Spleen (tissue), 11 donors: Measurements from ENCODE around the gene HOXC12. TPM values are rescaled to one million over a fixed set of nuclear protein-coding genes. Genes with fewer than 3 reads are reported as not detected.
A peak's percentile ranks its signal among the peaks of the same experiment; 100 is the strongest.

Experiments
- DNase-seq: peaks from one replicate; pipeline ENCODE4 v3.0.0-alpha.2; 2020
- H3K27ac ChIP-seq, 8 donors: fragments of 200-600 bp; sonication (generic) in 7 of 8; 1 replicate in 4 of 8; 2 replicates in 4 of 8; pipeline versions ENCODE4 v1.5.0 to v1.8.0; 2016 to 2021; ENCODE audit warnings: inconsistent platforms in 4 of 8, mild to moderate bottlenecking in 4 of 8, moderate library complexity in 1 of 8
- H3K27me3 ChIP-seq, 7 donors: fragments of 200-600 bp; sonication (generic) in 6 of 7; replicated peaks in 1 of 7; 1 replicate in 4 of 7; 2 replicates in 3 of 7; pipeline versions ENCODE4 v1.5.0 to v1.8.0; 2016 to 2021; ENCODE audit warnings: inconsistent platforms in 3 of 7, mild to moderate bottlenecking in 1 of 7
- H3K36me3 ChIP-seq, 6 donors: fragments of 200-600 bp; sonication (generic) in 5 of 6; 1 replicate in 4 of 6; 2 replicates in 2 of 6; pipeline versions ENCODE4 v1.5.0 to v1.8.0; 2016 to 2021; ENCODE audit warnings: inconsistent platforms in 2 of 6
- H3K4me1 ChIP-seq, 6 donors: fragments of 200-600 bp; sonication (generic) in 5 of 6; 1 replicate in 3 of 6; 2 replicates in 3 of 6; pipeline versions ENCODE4 v1.5.0 to v1.8.0; 2016 to 2021; ENCODE audit warnings: inconsistent platforms in 3 of 6
- H3K4me3 ChIP-seq, 8 donors: fragments of 200-600 bp; sonication (generic) in 7 of 8; 1 replicate in 4 of 8; 2 replicates in 4 of 8; pipeline versions ENCODE4 v1.5.0 to v1.8.0; 2016 to 2021; ENCODE audit warnings: inconsistent platforms in 4 of 8, mild to moderate bottlenecking in 4 of 8, moderate library complexity in 2 of 8
- H3K9me3 ChIP-seq, 8 donors: fragments of 200-600 bp; sonication (generic) in 7 of 8; 1 replicate in 4 of 8; 2 replicates in 4 of 8; pipeline versions ENCODE4 v1.5.0 to v1.8.0; 2016 to 2021; ENCODE audit warnings: inconsistent platforms in 4 of 8
- CTCF ChIP-seq, 11 experiments: fragments of 200-600 bp in 7 of 11; fragments of 450-650 bp in 4 of 11; sonication (generic) in 4 of 11; IDR thresholded peaks in 8 of 11; conservative IDR thresholded peaks in 3 of 11; 1 replicate in 7 of 11; 2 replicates in 4 of 11; pipeline versions ENCODE4 v1.4.0 to v1.8.0; 2016 to 2021; ENCODE audit warnings: antibody characterized with exemption in 11 of 11, inconsistent platforms in 4 of 11, mild to moderate bottlenecking in 1 of 11
- POLR2A ChIP-seq, 3 donors: fragments of 450-650 bp; IDR thresholded peaks; one replicate each; pipeline ENCODE4 v1.5.1; 2017; ENCODE audit warnings: antibody characterized with exemption in 3 of 3, mild to moderate bottlenecking in 1 of 3
- POLR2AphosphoS5 ChIP-seq, 3 donors: sonication (generic); formaldehyde crosslinking; IDR thresholded peaks; one replicate each; pipeline ENCODE4 v1.5.1; 2017; ENCODE audit warnings: antibody characterized with exemption in 3 of 3
- WGBS, 5 donors: extraction: QIAGEN DNeasy Blood & Tissue Kit in 3 of 5; methylation state at CpG; one replicate each; pipeline versions ENCODE4 v1.1.5 to v1.1.7; 2013 to 2018; 5-methylcytosine and 5-hydroxymethylcytosine counted together
- intact Hi-C: fragments of 100-400 bp; cut with DNase I; formaldehyde crosslinking; loops from one replicate; pipeline ENCODE4 v1.15.0; 2023; ENCODE audit warnings: low total_unique reads
- polyA plus RNA-seq, 3 donors: library from polyadenylated mRNA; stranded (reverse); fragments of 200-250 nt; gene quantifications; one replicate each; pipeline ENCODE4 v1.2.1, GENCODE V29; 2013
- total RNA-seq, 7 donors: library from RNA; depleted of rRNA in 3 of 7; stranded (reverse); fragments of >200 nt in 3 of 7; fragmentation: NEBNext Ultra II Directional in 4 of 7; extraction: Animal tissue kit (Norgen Biotek cat#: 25700) in 4 of 7; gene quantifications; one replicate each; pipeline versions ENCODE4 v1.1.0 to v1.2.1, GENCODE V29; 2016 to 2021
- donor health status: healthy with polysubstance abuse.
- donor health status: DM: no; HTN: no; CAD: no; lungs with moderate emphysema.
- donor health status: DM: no; HTN: no; CAD: no.
- donor health status: Bipolar disorder and iron deficiency.
- donor health status: healthy.
- donor health status: DM: no; HTN: no; CAD: no.
- donor health status: DM: yes; HTN: yes; CAD: no.

HOXC12 gene
- total and polyA plus RNA-seq, 10 donors: not detected

GRCh38 chr12:53966385-53967133, 11.9 kb downstream of the HOXC12 start:
- Histone ChIP-seq H3K27me3 (peaks cover 12 to 100% (median 99%) of the 10 kb centered on the region in 7 donors), H3K27ac (no peak overlapping the region), H3K36me3 (no peaks in the 10 kb centered on the region), H3K4me3 (peak overlapping the region in 1 of 8 donors; percentile 28), H3K4me1 (peaks cover 0 to 42% (median 24%) of the 10 kb centered on the region in 6 donors), H3K9me3 (no peaks in the 10 kb centered on the region)
- DNase-seq: peak; percentile 33
- TF ChIP-seq POLR2A (IDR thresholded peaks at IDR 0.05) (no peak), POLR2AphosphoS5 (IDR thresholded peaks at IDR 0.05) (no peak), CTCF (IDR thresholded peaks at IDR 0.05 in 8 of 11, conservative IDR thresholded peaks at IDR 0.05 in 3 of 11) (no peak)
- 7 to 13% (median 8%) methylated on average over 36 of the region's 36 CpGs for WGBS, 5 donors
- intact Hi-C loops: no loop called here

- Histone ChIP-seq H3K4me3 (no peak overlapping the region), H3K4me1 (peaks cover 0 to 38% (median 24%) of the 10 kb centered on the region in 6 donors), H3K27ac (no peak overlapping the region), H3K36me3 (no peaks in the 10 kb centered on the region), H3K27me3 (peaks cover 12 to 100% (median 99%) of the 10 kb centered on the region in 7 donors), H3K9me3 (no peaks in the 10 kb centered on the region)
- TF ChIP-seq POLR2A (IDR thresholded peaks at IDR 0.05): no peak
- no peak for TF ChIP-seq CTCF (IDR thresholded peaks at IDR 0.05 in 8 of 11, conservative IDR thresholded peaks at IDR 0.05 in 3 of 11)
- no peak for TF ChIP-seq POLR2AphosphoS5 (IDR thresholded peaks at IDR 0.05)
- DNase-seq: no peak
- 4 to 10% (median 9%) methylated on average over 5 of the region's 5 CpGs for WGBS, 5 donors
- intact Hi-C loops: no loop called here
These were observed 12.8 kb downstream of the HOXC12 start for GRCh38 chr12:53967421-53967925.

- no peak overlapping the region for H3K27ac ChIP-seq
- no peak overlapping the region for H3K4me3 ChIP-seq
- intact Hi-C loops: no loop called here
- peaks cover 0 to 7% (median 0%) of the 10 kb centered on the region in 8 donors for H3K9me3 ChIP-seq
- peak; percentile 45 for DNase-seq
- no peaks in the 10 kb centered on the region for H3K36me3 ChIP-seq
- 11 to 14% (median 12%) methylated on average over 24 of the region's 24 CpGs for WGBS, 5 donors
- TF ChIP-seq POLR2A (IDR thresholded peaks at IDR 0.05): no peak
- TF ChIP-seq CTCF (IDR thresholded peaks at IDR 0.05 in 8 of 11, conservative IDR thresholded peaks at IDR 0.05 in 3 of 11): no peak
- no peak for TF ChIP-seq POLR2AphosphoS5 (IDR thresholded peaks at IDR 0.05)
- H3K4me1 ChIP-seq: peaks cover 0 to 40% (median 25%) of the 10 kb centered on the region in 6 donors
- peaks cover 17 to 100% (median 99%) of the 10 kb centered on the region in 7 donors for H3K27me3 ChIP-seq
These were observed 13.8 kb downstream of the HOXC12 start for GRCh38 chr12:53968214-53969127.
